Endometrial microvascular endothelial cells (primary cell): ENCODE measurements around the gene TNIK. TPM values are rescaled to one million over a fixed set of nuclear protein-coding genes. Genes with fewer than 3 reads are reported as not detected.
"Not testable (repeated sequence)": the region's sequence is repeated elsewhere in the genome, so short reads cannot be mapped to it uniquely, and the experiment has no call there.

Experiments used
- in situ Hi-C: cut with HindIII; loops from 2 replicates; pipeline ENCODE4 v1.10.0; 2017; ENCODE audit warnings: low sequenced_read_pairs, low pct_unique_long_range_greater_than_20kb; ENCODE audit errors: inconsistent ontology term
- total RNA-seq: library from RNA; depleted of rRNA; stranded (reverse); fragments of >200 nt; gene quantifications from one replicate; pipeline ENCODE4 v1.2.3, GENCODE V29; 2015; ENCODE audit errors: inconsistent ontology term

TNIK gene
- total RNA-seq, 1 donor from 2014 or later = 22.9 TPM

GRCh38 chr3:171398343-171398742 is 61.9 kb downstream of the TNIK start:
- in situ Hi-C loops = no loop called here

DNA sequence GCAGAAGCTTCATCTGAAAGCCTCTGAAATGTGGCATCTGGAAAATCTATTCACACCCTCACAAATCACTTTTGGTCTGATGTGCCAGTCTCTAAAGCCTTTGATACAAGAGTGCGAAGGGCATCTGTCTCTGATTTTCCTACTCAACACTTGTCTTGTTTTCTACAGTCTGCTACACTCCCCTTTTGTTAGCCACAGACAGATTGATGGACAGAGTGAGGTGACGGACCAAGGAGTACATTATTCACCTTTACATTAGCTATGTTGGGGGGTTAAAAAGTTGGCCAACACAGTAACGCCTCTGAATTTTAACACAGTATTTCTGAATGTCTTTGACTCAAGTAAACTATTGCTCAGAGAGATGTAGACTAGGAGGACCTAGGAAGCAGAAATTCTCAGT is 63.1 kb downstream of the TNIK start:
- in situ Hi-C loops = no loop called here

- in situ Hi-C loops = no loop called here
Observed at GRCh38 chr3:171396048-171396447, 64.2 kb downstream of the TNIK start.

GRCh38 chr3:171393032-171393744 is 67.0 kb downstream of the TNIK start:
- in situ Hi-C loops = no loop called here

- in situ Hi-C loops = no loop called here
Observed at GRCh38 chr3:171391432-171391831, 68.8 kb downstream of the TNIK start.

GRCh38 chr3:171390051-171390941 is 69.9 kb downstream of the TNIK start:
- in situ Hi-C loops = no loop called here

GRCh38 chr3:171389491-171389890 is 70.7 kb downstream of the TNIK start:
- in situ Hi-C loops = no loop called here

DNA sequence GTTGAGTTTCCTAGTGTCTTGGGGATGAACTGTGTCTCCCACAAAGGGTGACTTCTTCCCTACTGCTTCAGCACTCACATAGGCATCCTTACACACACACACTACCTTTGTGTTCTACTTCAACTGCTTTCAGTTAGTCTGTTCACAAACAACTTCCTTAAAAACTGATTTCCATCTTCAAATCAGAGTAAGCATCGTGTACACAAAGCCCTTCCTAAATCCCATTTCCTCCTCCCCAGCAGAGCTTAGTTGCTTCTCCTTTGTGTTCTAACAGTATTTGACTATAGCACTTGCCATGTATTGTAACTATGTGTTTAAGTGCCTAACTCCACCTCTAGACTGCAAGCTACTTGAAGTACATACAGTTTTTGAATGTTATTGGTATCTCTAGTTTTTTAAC is 71.7 kb downstream of the TNIK start:
- in situ Hi-C loops = no loop called here

- in situ Hi-C loops = no loop called here
Observed at GRCh38 chr3:171387062-171387461, 73.1 kb downstream of the TNIK start.

DNA sequence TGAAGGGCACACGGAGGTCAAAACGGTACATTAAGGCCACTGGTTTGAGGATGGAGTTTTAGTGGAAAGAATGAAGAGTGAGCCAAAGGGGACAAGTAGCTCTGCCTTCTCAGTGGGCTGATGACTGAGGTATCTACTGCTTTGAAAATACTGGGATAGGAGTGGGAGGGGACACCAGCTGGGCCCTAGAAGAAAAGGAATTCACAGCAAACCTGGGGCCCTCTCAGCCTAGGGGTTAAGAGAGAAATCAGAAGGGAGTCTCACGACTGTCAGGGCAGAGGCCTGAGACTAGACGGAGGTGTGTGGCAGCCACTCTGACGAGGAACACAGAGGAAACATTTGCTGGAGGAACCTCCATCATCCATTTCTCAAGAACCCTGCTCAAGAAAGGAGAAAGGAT is 75.1 kb downstream of the TNIK start:
- in situ Hi-C loops = no loop called here

DNA sequence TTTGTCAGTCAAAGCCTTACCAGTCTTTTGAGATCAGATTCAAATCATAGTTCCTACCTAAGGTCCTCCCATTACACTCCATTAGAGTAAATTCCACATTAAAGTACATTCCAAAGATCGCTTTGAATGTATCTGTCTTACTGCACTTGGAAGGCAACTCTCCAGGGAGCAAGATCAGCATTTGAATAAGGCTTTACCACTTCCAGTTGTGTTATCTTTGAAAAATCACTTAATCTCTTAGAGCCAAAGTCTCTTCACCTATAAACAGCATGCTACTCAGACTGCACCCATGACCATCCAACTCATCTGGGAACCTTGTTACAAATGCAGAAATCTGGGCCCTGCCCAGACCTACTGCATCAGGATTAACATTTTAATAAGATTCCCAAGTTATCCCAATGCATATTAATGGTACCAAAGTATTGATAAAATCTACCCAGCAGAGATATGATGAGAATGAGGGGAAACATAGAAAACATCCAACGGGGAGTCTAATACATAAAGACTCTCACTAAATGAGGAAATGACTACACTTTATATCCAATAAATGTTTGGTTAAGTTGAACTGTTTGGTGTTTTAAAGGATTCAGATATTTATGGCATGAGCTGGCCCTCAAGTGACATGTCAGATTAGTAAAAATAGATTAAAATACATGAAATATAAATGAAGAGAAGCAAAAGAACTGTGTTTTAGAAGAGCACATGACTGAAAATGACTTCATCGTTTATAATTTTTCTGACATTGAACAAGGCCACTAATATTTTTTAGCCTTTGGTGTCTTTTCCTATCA is 75.9 kb downstream of the TNIK start:
- in situ Hi-C loops = no loop called here

- in situ Hi-C loops = no loop called here
Observed at GRCh38 chr3:171383206-171384018, 76.8 kb downstream of the TNIK start.

DNA sequence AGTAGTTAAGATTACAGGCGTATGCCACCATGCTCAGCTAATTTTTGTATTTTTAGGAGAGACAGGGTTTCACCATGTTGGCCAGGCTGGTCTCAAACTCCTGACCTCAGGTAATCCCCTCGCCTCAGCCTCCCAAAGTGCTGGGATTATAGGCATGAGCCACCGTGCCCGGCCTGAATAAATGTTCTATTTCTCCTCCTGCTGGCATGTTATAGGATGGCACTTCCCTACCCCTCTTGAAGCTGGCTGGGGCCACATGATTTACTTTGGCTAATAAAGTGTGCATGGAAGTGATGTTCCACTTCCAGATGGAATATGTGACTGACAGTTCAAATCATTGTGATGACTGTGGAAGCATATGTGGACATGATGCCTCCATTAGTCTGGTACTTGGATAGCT is 77.9 kb downstream of the TNIK start:
- in situ Hi-C loops = not testable (repeated sequence)

GRCh38 chr3:171380711-171381425 is 79.3 kb downstream of the TNIK start:
- in situ Hi-C loops = no loop called here

- in situ Hi-C loops = no loop called here
Observed at GRCh38 chr3:171379961-171380483, 80.2 kb downstream of the TNIK start.

DNA sequence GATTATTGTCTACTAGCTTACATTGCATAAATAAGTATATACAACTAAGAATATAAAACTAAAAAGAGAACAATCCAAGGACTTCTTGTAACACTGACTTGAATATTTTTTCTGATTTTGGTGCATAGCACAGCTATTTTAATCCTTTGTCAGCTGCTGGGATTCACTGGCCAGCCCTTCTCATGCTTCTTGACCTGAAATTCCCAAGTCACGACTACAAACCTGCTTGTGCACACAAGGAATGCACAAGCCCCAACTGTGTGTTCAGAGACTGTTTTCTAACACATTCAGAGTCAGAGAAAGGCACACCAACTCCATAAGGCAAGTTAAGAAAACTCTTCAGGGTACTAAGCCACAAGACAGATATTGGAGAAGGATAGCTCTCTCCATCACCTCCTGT is 80.9 kb downstream of the TNIK start:
- in situ Hi-C loops = no loop called here

- in situ Hi-C loops = no loop called here
Observed at GRCh38 chr3:171378586-171378985, 81.6 kb downstream of the TNIK start.

DNA sequence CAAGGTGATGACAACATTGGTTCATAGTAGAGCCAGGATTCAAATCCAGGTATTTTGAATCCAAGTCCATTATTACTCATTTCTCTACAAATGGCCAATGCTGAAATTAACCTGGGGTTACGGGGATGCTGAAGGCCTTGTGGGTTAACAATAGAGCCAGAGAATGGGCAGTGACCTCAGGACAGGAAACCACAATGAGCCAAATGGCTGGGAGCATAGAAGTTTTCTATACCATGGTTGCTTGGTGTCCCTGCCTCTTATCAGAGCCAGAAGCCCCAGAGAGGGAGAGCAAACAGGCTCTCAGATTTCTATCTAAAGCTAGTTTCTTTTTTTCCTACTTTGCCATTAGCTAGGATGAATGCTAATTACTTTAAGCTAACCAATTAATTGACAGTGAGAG is 82.3 kb downstream of the TNIK start:
- in situ Hi-C loops = no loop called here
